Measurements from ENCODE around the gene ACOX2. TPM values are rescaled to one million over a fixed set of nuclear protein-coding genes. Genes with fewer than 3 reads are reported as not detected.

Gene ACOX2
- total RNA-seq, 1 donor from 2014 or later, result 0.98 TPM

- Mint-ChIP-seq H3K9me3 (no peaks in the 10 kb centered on the region), H3K4me1 (peaks cover 7% of the 10 kb centered on the region), H3K27me3 (ENCODE audit: low read depth) (no peaks in the 10 kb centered on the region), H3K36me3 (ENCODE audit: low read depth) (no peaks in the 10 kb centered on the region), H3K4me3 (no peak overlapping the region), H3K27ac (ENCODE audit: unreplicated experiment) (no peak overlapping the region)
- DNase-seq (ENCODE audit: low read depth, low spot score), result no peak
- no peak for TF ChIP-seq CTCF (conservative IDR thresholded peaks at IDR 0.05)
Observed at GRCh38 chr3:58507356-58508078, 29.5 kb downstream of the ACOX2 start.

GRCh38 chr3:58502872-58503271 lies 34.1 kb downstream of the ACOX2 start:
- no peaks in the 10 kb centered on the region for H3K27me3 Mint-ChIP-seq (ENCODE audit: low read depth)
- H3K27ac Mint-ChIP-seq (ENCODE audit: unreplicated experiment), result no peak overlapping the region
- TF ChIP-seq CTCF (conservative IDR thresholded peaks at IDR 0.05), result no peak
- no peaks in the 10 kb centered on the region for H3K9me3 Mint-ChIP-seq
- peaks cover 15% of the 10 kb centered on the region for H3K4me1 Mint-ChIP-seq
- H3K36me3 Mint-ChIP-seq (ENCODE audit: low read depth), result peaks cover 9% of the 10 kb centered on the region
- H3K4me3 Mint-ChIP-seq, result no peak overlapping the region
- no peak for DNase-seq (ENCODE audit: low read depth, low spot score)

GRCh38 chr3:58497097-58497496 lies 39.9 kb downstream of the ACOX2 start:
- H3K27ac Mint-ChIP-seq (ENCODE audit: unreplicated experiment), result peak overlapping the region; percentile 9
- peaks cover 9% of the 10 kb centered on the region for H3K36me3 Mint-ChIP-seq (ENCODE audit: low read depth)
- H3K4me1 Mint-ChIP-seq, result peaks cover 58% of the 10 kb centered on the region
- no peaks in the 10 kb centered on the region for H3K9me3 Mint-ChIP-seq
- no peak for TF ChIP-seq CTCF (conservative IDR thresholded peaks at IDR 0.05)
- H3K4me3 Mint-ChIP-seq, result peak overlapping the region; percentile 0
- DNase-seq (ENCODE audit: low read depth, low spot score), result no peak
- H3K27me3 Mint-ChIP-seq (ENCODE audit: low read depth), result no peaks in the 10 kb centered on the region

- H3K9me3 Mint-ChIP-seq, result no peaks in the 10 kb centered on the region
- H3K4me3 Mint-ChIP-seq, result peak overlapping the region; percentile 18
- H3K27ac Mint-ChIP-seq (ENCODE audit: unreplicated experiment), result no peak overlapping the region
- no peak for DNase-seq (ENCODE audit: low read depth, low spot score)
- H3K36me3 Mint-ChIP-seq (ENCODE audit: low read depth), result peaks cover 8% of the 10 kb centered on the region
- no peaks in the 10 kb centered on the region for H3K27me3 Mint-ChIP-seq (ENCODE audit: low read depth)
- TF ChIP-seq CTCF (conservative IDR thresholded peaks at IDR 0.05), result no peak
- peaks cover 61% of the 10 kb centered on the region for H3K4me1 Mint-ChIP-seq
Observed at GRCh38 chr3:58496206-58496857, 40.7 kb downstream of the ACOX2 start.

GRCh38 chr3:58495101-58495500 lies 41.9 kb downstream of the ACOX2 start:
- H3K4me3 Mint-ChIP-seq, result peak overlapping the region; percentile 58
- H3K9me3 Mint-ChIP-seq, result no peaks in the 10 kb centered on the region
- TF ChIP-seq CTCF (conservative IDR thresholded peaks at IDR 0.05), result no peak
- H3K27me3 Mint-ChIP-seq (ENCODE audit: low read depth), result no peaks in the 10 kb centered on the region
- H3K4me1 Mint-ChIP-seq, result peaks cover 63% of the 10 kb centered on the region
- H3K27ac Mint-ChIP-seq (ENCODE audit: unreplicated experiment), result no peak overlapping the region
- peaks cover 3% of the 10 kb centered on the region for H3K36me3 Mint-ChIP-seq (ENCODE audit: low read depth)
- no peak for DNase-seq (ENCODE audit: low read depth, low spot score)
